ENCODE data around the gene EPB41L1. TPM values are rescaled to one million over a fixed set of nuclear protein-coding genes. Genes with fewer than 3 reads are reported as not detected.

EPB41L1 gene
- total and polyA plus RNA-seq, 12 donors: 7.5 to 21.7 (median 15.8) TPM

GRCh38 chr20:36237477-36237876, 82.9 kb downstream of the EPB41L1 start:
- Histone ChIP-seq H3K27me3 (no peaks in the 10 kb centered on the region), H3K9me3 (no peaks in the 10 kb centered on the region), H3K36me3 (peaks cover 0 to 39% (median 11%) of the 10 kb centered on the region in 9 donors), H3K27ac (no peak overlapping the region), H3K4me3 (peak overlapping the region; percentile 70 to 96 (median 80)), H3K4me1 (peaks cover 0 to 32% (median 22%) of the 10 kb centered on the region in 9 donors)
- ATAC-seq: no peak
- DNase-seq: no peak
- no peak for TF ChIP-seq CTCF (IDR thresholded peaks at IDR 0.05)
- intact Hi-C loops (cut with DNase I): no loop called here
- WGBS, 2 donors: 56% methylated on average over 5 of the region's 5 CpGs

DNA sequence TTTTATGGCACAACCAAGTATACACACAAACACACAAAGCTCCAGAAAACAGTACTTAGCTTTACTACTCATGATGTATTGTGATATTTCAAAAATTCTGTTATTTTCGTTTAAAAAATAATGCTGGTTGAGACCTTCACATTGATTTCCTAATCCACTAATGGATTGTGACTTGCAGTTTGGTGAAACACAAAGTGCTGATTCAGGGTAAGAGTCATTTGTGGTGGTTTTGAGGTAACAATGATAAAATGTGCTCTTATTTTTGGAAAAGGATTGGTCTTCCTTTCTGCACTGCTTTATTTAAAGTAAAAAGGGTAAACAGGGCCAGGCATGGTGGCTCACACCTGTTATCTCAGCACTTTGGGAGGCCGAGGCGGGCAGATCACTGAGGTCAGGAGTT, 83.6 kb downstream of the EPB41L1 start:
- Histone ChIP-seq H3K27me3 (no peaks in the 10 kb centered on the region), H3K9me3 (no peaks in the 10 kb centered on the region), H3K27ac (no peak overlapping the region), H3K4me3 (no peak overlapping the region), H3K4me1 (peaks cover 0 to 32% (median 22%) of the 10 kb centered on the region in 9 donors), H3K36me3 (peaks cover 0 to 45% (median 11%) of the 10 kb centered on the region in 9 donors)
- ATAC-seq (no peak), DNase-seq (no peak)
- TF ChIP-seq CTCF (IDR thresholded peaks at IDR 0.05): no peak
- WGBS, 2 donors: 92% methylated on average over 3 of the region's 3 CpGs
- intact Hi-C loops (cut with DNase I): no loop called here

DNA sequence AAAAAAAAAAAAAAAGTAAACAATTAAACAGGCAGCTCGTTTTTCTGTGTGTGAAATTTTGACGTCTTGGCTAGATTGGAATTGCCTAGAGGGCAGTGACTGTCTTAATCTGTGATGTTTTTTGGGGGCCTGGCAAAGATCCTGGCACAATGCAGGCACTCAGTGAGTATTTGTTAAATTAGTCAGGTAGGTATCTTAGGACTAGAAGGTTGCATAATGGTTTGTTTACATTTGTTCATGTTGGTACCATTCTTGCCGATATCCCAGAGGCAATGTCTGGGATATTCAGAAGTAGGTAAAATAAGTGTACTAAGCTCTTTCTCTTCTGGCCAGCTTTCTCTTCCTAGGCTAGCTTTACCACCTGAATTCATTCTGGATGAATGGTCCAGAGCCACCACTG, 84.2 kb downstream of the EPB41L1 start:
- ATAC-seq (no peak), DNase-seq (no peak)
- Histone ChIP-seq H3K27me3 (no peaks in the 10 kb centered on the region), H3K27ac (no peak overlapping the region), H3K36me3 (peaks cover 0 to 51% (median 11%) of the 10 kb centered on the region in 9 donors), H3K4me1 (peaks cover 0 to 38% (median 22%) of the 10 kb centered on the region in 9 donors), H3K9me3 (no peaks in the 10 kb centered on the region), H3K4me3 (no peak overlapping the region)
- intact Hi-C loops (cut with DNase I): no loop called here
- 72 to 80% methylated on average over 3 of the region's 3 CpGs for WGBS, 2 donors
- no peak for TF ChIP-seq CTCF (IDR thresholded peaks at IDR 0.05)

- no peak for TF ChIP-seq CTCF (IDR thresholded peaks at IDR 0.05)
- no peak overlapping the region for H3K4me3 ChIP-seq
- intact Hi-C loops (cut with DNase I): no loop called here
- DNase-seq: no peak
- no peak overlapping the region for H3K27ac ChIP-seq
- H3K4me1 ChIP-seq: peaks cover 0 to 38% (median 22%) of the 10 kb centered on the region in 9 donors
- no peaks in the 10 kb centered on the region for H3K9me3 ChIP-seq
- no peak for ATAC-seq
- H3K36me3 ChIP-seq: peaks cover 0 to 65% (median 22%) of the 10 kb centered on the region in 9 donors
- H3K27me3 ChIP-seq: no peaks in the 10 kb centered on the region
- 93 to 94% methylated on average over 12 of the region's 12 CpGs for WGBS, 2 donors
Observed at GRCh38 chr20:36240076-36240475, 85.5 kb downstream of the EPB41L1 start.
